ENCODE measurements around the gene METAP1D. TPM values are rescaled to one million over a fixed set of nuclear protein-coding genes. Genes with fewer than 3 reads are reported as not detected.

Gene METAP1D
- polyA plus RNA-seq, 1 experiment, result 8.3 TPM

DNA sequence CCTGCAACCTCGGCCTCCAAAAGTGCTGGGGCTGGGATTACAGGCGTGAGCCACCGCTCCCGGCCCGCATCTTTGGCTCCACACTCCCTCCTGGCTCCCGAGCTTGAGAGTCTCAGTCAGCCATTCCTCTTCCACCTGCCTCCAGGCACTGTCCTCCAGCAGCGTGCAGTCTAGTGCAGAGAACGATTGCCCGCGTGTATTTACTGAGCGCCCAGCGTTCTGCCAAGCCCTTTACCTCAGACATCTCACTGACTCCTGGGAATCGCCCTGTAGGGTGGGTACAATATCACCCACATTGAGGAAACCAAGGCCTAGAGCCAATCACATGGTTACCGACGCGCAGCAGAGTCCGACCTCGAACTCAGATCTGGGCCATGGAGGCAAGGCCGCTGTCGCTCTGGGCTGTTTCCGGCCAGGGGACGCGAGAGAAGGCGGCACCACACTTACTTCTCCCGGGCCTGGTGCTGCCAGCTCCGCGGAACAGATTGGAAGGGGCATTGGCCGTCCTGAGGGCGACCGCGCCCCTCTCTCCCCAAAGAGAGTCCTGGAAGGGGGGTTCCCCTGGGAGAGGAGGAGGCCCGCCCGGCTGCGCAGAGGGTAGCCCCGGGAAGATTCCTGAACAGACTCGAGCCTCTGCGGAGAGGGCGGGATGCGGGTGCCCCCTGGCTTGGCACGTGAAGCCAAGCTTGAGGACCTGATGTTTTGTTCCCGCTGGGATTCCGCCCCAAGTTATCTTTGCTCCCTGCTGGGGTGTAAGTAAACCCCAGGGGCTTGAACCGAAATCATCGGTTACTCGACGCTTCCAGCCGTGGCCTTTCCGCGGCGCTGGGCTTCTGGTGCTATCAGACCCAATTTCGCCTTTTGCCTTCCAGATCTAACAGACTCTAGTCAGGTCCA lies 108.2 kb downstream of the METAP1D start:
- DNase-seq (ENCODE audit: low read depth, low spot score), result no peak
- Histone ChIP-seq H3K4me3 (ENCODE audit: low read depth, low read length) (no peak overlapping the region), H3K27ac (ENCODE audit: low read depth, low read length) (no peak overlapping the region), H3K9me3 (ENCODE audit: control insufficient read depth, insufficient read depth, low read length) (peaks cover 4% of the 10 kb centered on the region; the same call in 1 of the 2 replicates), H3K27me3 (ENCODE audit: control insufficient read depth, insufficient read depth, low read length) (no peaks in the 10 kb centered on the region)
- ChIA-PET POLR2A (interaction anchor here (0.6 kb wide), 2 partner anchors 419 to 1140 kb away, joined by 5 to 11 read pairs; no protein-coding TSS in a partner anchor), CTCF (interaction anchor here (0.7 to 7.5 kb wide), 6 partner anchors 19 to 509 kb away, joined by 6 to 137 read pairs (median 12); no protein-coding TSS in a partner anchor)
- TF ChIP-seq, protein P1, sequence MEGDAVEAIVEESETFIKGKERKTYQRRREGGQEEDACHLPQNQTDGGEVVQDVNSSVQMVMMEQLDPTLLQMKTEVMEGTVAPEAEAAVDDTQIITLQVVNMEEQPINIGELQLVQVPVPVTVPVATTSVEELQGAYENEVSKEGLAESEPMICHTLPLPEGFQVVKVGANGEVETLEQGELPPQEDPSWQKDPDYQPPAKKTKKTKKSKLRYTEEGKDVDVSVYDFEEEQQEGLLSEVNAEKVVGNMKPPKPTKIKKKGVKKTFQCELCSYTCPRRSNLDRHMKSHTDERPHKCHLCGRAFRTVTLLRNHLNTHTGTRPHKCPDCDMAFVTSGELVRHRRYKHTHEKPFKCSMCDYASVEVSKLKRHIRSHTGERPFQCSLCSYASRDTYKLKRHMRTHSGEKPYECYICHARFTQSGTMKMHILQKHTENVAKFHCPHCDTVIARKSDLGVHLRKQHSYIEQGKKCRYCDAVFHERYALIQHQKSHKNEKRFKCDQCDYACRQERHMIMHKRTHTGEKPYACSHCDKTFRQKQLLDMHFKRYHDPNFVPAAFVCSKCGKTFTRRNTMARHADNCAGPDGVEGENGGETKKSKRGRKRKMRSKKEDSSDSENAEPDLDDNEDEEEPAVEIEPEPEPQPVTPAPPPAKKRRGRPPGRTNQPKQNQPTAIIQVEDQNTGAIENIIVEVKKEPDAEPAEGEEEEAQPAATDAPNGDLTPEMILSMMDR (IDR thresholded peaks at IDR 0.05; ENCODE audit: low read depth, low read length), result no peak

DNA sequence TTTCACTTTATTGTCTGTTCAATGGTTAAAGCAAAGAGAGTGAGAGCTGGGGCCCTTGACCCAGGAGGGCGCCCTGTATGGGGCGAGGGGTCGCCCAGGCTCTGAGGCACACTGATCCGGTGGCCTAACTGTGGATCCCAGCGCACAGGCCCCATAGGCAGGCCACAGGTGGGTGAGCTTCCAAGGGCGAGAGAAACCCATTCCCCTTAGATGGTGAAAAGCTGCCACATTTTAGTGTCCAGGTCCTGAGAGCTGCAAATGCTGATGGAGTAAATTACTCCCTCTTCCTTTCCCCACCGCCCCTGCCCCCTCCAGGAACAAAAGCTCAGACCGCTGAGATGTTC lies 108.8 kb downstream of the METAP1D start:
- H3K4me3 ChIP-seq (ENCODE audit: low read depth, low read length), result no peak overlapping the region
- no peak overlapping the region for H3K27ac ChIP-seq (ENCODE audit: low read depth, low read length)
- TF ChIP-seq, protein P1 (IDR thresholded peaks at IDR 0.05; ENCODE audit: low read depth, low read length), result no peak
- CTCF ChIA-PET, result no interaction called here
- no peak for DNase-seq (ENCODE audit: low read depth, low spot score)
- POLR2A ChIA-PET, result interaction anchor here (0.6 kb wide), 1 partner anchor 420 kb away, joined by 5 read pairs; no protein-coding TSS in a partner anchor
- H3K9me3 ChIP-seq (ENCODE audit: control insufficient read depth, insufficient read depth, low read length), result peaks cover 4% of the 10 kb centered on the region; the same call in 1 of the 2 replicates
- H3K27me3 ChIP-seq (ENCODE audit: control insufficient read depth, insufficient read depth, low read length), result no peaks in the 10 kb centered on the region

DNA sequence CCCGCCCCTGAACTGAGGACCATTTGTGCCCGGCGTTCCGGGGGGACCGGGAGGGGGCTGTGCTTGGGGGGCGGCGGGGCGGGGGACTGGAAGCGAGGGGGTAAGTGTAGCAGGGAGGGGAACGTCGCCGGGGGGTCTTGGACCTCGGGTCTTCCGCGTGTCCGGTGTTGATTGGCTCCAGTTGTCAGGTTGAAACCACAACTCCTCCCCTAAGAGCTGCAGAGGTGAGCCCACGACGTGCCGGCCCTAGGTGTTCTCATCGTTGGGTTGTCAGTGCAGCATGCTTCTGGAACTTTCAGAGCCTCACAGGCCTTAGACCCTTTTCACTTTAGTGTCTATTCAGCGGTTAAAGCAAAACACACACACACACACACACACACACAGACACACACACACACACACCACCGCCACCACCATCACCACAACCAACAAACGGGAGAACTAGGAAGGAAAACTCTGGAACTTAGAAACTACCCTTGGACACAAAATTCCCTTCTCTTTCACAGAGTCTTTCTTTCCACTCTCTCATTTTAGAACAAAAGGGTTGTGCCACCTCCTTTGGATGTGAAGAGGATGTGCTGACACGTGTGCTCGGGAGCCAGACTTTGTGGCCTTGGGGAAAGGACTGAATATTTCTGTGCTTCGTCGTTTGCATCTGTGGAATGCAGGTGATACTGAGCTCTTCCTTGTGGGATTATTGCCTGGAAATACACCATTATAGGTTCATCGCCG lies 109.7 kb downstream of the METAP1D start:
- Histone ChIP-seq H3K9me3 (ENCODE audit: control insufficient read depth, insufficient read depth, low read length) (peaks cover 4% of the 10 kb centered on the region; the same call in 1 of the 2 replicates), H3K4me3 (ENCODE audit: low read depth, low read length) (no peak overlapping the region), H3K27me3 (ENCODE audit: control insufficient read depth, insufficient read depth, low read length) (no peaks in the 10 kb centered on the region), H3K27ac (ENCODE audit: low read depth, low read length) (no peak overlapping the region)
- ChIA-PET CTCF (no interaction called here), POLR2A (no interaction called here)
- no peak for DNase-seq (ENCODE audit: low read depth, low spot score)
- TF ChIP-seq, protein P1 (IDR thresholded peaks at IDR 0.05; ENCODE audit: low read depth, low read length), result no peak

DNA sequence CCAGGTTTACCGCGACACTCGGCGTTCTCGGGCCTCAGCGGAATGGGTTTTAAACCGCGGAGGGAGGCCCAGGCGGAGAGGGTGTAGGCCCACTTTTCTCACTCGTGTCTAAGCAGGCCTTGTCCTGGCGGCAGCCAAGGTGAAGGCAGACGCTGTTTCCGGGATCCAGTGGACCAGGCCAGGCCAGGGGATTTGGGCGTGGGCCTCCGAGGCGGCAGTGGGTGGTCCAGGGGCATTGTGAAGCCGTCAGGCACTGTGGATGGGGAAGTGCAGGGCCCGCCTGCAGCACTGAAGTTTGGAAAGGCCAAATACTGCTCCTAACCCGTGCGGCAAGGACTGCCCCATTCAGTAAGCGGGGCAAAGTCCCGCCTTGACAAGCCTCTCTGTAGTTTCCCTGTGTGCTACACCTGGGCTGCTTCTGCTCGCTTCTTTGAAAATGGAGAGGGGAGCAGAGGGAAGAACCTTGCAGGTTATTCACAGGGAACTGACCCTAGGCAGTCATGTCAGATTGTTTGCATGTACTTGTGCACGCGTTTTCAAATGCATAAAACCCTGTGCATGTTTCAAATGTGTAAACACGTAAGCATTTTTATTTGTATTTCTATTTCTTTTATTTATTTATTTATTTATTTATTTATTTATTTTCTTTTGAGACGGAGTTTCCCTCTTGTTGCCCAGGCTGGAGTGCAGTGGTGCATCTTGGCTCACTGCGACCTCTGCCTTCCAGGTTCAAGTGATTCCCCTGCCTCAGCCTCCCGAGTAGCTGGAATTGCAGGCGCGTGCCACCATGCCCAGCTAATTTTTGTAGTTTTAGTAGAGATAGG lies 110.4 kb downstream of the METAP1D start:
- H3K27ac ChIP-seq (ENCODE audit: low read depth, low read length), result no peak overlapping the region
- H3K9me3 ChIP-seq (ENCODE audit: control insufficient read depth, insufficient read depth, low read length), result peaks cover 4% of the 10 kb centered on the region; the same call in 1 of the 2 replicates
- ChIA-PET POLR2A (interaction anchor here (1.2 kb wide), 1 partner anchor 12 kb away, joined by 5 read pairs; no protein-coding TSS in a partner anchor), CTCF (no interaction called here)
- TF ChIP-seq, protein P1 (IDR thresholded peaks at IDR 0.05; ENCODE audit: low read depth, low read length), result no peak
- H3K4me3 ChIP-seq (ENCODE audit: low read depth, low read length), result no peak overlapping the region
- no peak for DNase-seq (ENCODE audit: low read depth, low spot score)
- no peaks in the 10 kb centered on the region for H3K27me3 ChIP-seq (ENCODE audit: control insufficient read depth, insufficient read depth, low read length)
